GOT3 (cell line): Measurements from ENCODE around the gene NOSTRIN.
"Not testable (repeated sequence)": the region's sequence is repeated elsewhere in the genome, so short reads cannot be mapped to it uniquely, and the experiment has no call there.

ENCODE experiments used
- DNase-seq: peaks from one replicate; lab custom pipeline; 2025; ENCODE audit warnings: mixed read lengths; lab: John Stamatoyannopoulos, UW

The NOSTRIN gene, protein sequence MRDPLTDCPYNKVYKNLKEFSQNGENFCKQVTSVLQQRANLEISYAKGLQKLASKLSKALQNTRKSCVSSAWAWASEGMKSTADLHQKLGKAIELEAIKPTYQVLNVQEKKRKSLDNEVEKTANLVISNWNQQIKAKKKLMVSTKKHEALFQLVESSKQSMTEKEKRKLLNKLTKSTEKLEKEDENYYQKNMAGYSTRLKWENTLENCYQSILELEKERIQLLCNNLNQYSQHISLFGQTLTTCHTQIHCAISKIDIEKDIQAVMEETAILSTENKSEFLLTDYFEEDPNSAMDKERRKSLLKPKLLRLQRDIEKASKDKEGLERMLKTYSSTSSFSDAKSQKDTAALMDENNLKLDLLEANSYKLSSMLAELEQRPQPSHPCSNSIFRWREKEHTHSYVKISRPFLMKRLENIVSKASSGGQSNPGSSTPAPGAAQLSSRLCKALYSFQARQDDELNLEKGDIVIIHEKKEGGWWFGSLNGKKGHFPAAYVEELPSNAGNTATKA

DNA sequence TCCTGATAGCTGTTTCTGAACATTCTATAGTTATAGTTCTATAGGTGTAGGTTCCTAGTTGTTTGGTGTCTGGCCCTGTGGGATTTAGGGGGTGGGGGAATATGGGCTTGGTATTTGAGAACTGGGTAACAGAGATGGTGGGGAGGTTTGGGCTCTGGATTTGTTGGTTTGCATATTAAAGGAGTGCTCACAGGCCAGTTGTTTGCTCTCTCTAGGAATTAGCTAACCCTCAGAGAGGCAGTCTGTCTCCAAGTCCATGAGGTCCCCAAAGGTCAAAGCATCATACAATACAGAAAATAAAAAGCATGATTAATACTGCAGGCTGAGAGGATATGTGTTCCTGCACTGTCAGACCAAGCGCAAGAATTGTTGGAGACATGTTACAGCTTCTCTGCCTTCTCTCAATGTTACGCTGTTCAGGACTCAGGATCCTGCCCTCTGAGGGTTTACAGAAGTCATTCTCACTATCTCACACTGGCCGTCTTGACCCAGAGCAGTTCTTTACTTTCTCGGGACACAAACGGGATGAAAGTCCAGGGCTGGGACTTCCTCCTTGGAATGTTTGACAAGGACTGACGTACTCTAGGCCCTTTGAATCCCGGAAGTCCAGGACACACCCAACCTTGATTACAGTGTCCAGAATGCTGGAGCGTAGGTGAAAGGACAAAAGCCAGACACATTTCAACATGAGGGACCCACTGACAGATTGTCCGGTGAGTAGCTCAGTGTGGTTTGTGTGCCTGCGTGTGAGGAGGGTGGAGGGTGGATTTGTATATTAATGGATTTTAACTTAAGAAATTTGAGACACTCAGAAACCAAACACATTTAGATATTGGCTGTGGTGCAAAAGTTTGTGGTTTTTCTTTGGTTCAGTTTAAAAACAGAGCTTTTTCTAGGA, at the start of gene NOSTRIN:
Gene NOSTRIN, plus strand, starts transcription at position 677 of the 898 bp plus-strand sequence. Its CDS starts 10 bp downstream, at position 687.
- DNase-seq, result no peak

- DNase-seq, result no peak
These were observed 48.6 kb upstream of the NOSTRIN start for GRCh38 chr2:168753765-168754329.

DNA sequence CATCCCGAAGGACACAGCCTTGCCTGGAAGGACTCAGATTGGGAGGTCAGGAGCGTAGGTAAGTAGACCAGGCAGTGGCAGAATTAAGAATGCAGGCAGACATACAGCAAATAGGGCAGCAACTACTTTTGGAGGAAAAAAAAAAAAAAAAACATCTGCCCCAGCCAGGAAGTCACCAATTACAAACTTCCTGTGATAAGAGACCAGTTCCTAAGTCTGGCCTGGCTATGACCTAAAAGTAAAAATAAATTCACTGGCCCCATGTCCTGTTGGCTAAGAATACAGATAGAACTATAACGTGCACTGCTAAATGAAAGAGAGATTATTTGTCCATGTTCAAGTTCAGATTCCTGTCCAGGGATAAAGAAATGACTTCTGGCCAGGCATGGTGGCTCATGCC, 45.2 kb upstream of the NOSTRIN start:
- DNase-seq, result no peak

DNA sequence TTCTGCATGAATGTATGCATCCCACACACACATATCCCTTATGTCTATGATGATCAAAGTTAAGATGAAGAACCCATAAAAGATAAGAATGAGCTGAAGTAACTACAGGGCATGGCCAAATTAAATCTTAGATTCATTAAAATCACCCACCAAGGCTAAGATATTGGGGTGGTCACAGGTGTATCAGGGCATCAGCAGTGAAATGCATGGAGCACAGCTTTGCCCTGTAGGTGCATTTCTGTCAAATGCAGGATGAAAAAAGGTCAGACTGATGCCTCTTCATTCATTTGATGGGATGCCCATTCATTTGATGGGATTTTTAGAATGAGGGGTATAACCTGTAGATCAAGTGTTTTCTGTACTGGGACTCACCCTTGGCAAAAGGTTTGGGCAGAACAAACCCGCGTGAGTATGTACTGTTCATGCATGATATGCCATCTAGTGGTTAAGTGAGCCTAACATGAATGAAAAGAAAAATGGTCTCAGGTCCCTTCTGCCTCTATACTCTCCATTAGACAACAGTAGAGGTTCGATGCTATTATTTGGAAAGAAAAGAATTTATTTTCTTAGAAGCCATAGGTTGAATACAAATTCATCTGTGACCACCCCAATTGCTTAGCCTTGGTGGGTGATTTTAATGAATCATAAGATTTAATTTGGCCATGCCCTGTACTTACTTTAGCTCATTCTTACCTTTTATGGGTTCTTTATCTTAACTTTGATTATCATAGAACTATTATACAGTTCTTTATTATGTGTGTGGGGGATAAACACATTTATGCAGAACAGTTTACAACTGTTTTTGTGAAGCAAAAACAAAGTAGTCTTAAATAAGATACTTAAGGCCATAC, 43.2 kb upstream of the NOSTRIN start:
- no peak for DNase-seq

DNA sequence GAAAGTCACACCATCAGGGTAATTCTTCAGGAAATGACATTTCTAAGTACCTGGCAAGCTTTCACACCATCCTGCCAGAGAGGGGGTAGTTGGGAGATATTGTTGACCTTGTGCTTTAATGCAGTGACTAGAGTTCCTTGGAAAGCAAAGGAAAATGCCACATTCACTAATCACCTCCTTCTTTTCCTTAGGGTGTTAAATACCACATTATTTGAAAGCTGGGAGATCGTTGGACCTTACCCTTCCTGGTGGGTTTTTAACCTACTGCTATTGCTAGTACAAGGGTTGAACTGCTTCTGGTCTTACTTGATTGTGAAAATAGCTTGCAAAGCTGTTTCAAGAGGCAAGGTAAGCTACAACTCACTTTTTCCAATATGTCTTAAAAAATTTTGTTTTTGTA, 37.0 kb upstream of the NOSTRIN start:
- no peak for DNase-seq

DNA sequence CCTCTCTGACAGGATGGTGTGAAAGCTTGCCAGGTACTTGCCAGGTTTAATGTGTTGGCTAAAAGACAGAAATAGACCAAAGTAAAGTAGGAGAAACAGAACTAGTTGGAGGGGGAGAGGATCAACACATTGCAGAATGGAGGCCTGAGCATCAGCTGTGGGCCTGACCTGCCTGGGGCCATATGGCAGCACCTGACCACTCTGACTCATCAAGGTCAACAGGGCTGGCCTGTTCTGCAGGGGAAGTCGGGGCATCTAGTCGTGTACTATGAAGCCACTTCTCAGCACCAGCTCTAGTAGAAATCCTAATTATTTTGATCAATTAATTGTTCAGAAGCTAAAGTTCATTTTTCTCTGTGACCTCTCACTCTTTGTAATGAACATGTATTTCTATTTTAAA, 35.8 kb upstream of the NOSTRIN start:
- no peak for DNase-seq

- no peak for DNase-seq
These were observed 35.2 kb upstream of the NOSTRIN start for GRCh38 chr2:168767258-168767657.

GRCh38 chr2:168768357-168768756, 34.1 kb upstream of the NOSTRIN start:
- not testable (repeated sequence) for DNase-seq

GRCh38 chr2:168770796-168771195, 31.6 kb upstream of the NOSTRIN start:
- no peak for DNase-seq

- no peak for DNase-seq
These were observed 29.7 kb upstream of the NOSTRIN start for GRCh38 chr2:168772704-168773103.

GRCh38 chr2:168773128-168773527, 29.3 kb upstream of the NOSTRIN start:
- DNase-seq, result no peak

GRCh38 chr2:168773719-168774521, 28.5 kb upstream of the NOSTRIN start:
- DNase-seq, result no peak

DNA sequence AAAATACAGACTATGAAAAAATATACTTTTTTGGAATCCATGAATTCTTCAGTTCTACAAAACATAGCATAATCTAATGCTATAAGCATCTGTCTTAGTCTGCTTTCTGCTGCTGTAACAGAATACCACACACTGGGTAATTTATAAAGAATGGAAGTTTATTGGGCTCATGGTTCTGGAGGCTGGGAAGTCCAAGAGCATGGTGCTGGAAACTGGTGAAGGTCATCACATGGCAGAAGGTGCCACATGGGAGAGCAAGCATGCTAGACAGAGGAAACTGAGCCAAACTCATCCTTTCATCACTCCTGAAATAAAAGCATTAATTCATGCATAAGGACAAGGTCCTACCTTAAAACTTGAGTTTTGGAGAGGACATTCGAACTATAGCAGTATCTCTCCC, 26.6 kb upstream of the NOSTRIN start:
- DNase-seq, result no peak

GRCh38 chr2:168780669-168781071, 21.8 kb upstream of the NOSTRIN start:
- no peak for DNase-seq

DNA sequence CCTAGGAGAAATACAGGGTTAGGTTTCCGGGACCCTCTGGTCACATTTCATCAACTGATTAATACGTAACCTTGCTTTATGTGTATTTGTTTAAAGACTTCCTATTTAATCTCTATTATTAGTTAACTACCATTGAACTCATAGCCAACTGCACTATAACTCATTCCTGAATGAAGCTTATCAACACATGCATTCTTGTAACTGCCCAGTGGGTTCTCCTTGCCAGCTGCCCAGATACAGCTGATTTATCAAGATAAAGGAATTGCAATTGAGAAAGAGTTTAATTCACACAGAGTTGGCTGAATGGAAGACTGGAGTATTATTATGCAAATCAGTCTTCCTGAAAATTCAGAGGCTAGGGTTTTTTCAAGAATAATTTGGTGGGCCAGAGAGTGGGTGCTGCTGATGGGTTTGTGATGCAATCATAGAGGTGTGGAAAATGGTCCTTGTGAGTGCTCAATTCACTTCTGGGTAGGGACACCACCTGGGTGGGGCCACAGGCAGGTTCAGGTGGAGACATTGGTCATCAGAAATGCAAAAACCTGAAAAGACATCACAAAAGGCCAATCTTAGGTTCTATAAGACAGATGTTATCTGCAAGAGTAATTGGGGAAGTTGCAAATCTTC, 21.1 kb upstream of the NOSTRIN start:
- DNase-seq, result no peak

GRCh38 chr2:168782271-168782670, 20.2 kb upstream of the NOSTRIN start:
- DNase-seq, result no peak

GRCh38 chr2:168784993-168785392, 17.4 kb upstream of the NOSTRIN start:
- no peak for DNase-seq

- DNase-seq, result no peak
These were observed 15.2 kb upstream of the NOSTRIN start for GRCh38 chr2:168787098-168787781.

GRCh38 chr2:168787782-168788376, 14.6 kb upstream of the NOSTRIN start:
- DNase-seq, result no peak
